Tibial artery (tissue), 4 donors: ENCODE measurements around the gene THAP12.

Experiments
- DNase-seq, 2 donors: peaks; one replicate each; pipeline ENCODE4 v3.0.0-alpha.2; 2019
- H3K27ac ChIP-seq, 2 donors: fragments of 200-600 bp; sonication (generic) in 1 of 2; 1 replicate in 1 of 2; 2 replicates in 1 of 2; pipeline ENCODE4 v1.5.1; 2018 to 2019; ENCODE audit warnings: mild to moderate bottlenecking in 1 of 2
- H3K27me3 ChIP-seq, 2 donors: fragments of 200-600 bp; sonication (generic) in 1 of 2; one replicate each; pipeline versions ENCODE4 v1.5.1 to v1.6.0; 2016 to 2019
- H3K36me3 ChIP-seq, 3 donors: fragments of 200-600 bp; sonication (generic) in 2 of 3; one replicate each; pipeline ENCODE4 v1.5.1; 2016 to 2019; ENCODE audit warnings: mild to moderate bottlenecking in 2 of 3
- H3K4me1 ChIP-seq, 4 donors: fragments of 200-600 bp; sonication (generic) in 2 of 4; 1 replicate in 3 of 4; 2 replicates in 1 of 4; pipeline ENCODE4 v1.5.1; 2016 to 2019
- H3K4me3 ChIP-seq, 2 donors: fragments of 200-600 bp; sonication (generic) in 1 of 2; 1 replicate in 1 of 2; 2 replicates in 1 of 2; pipeline ENCODE4 v1.5.1; 2018 to 2019; ENCODE audit warnings: mild to moderate bottlenecking in 2 of 2
- H3K9me3 ChIP-seq, 3 donors: fragments of 200-600 bp; sonication (generic) in 1 of 3; one replicate each; pipeline ENCODE4 v1.5.1; 2016 to 2019
- CTCF ChIP-seq, 2 experiments: fragments of 200-600 bp in 1 of 2; fragments of 450-650 bp in 1 of 2; IDR thresholded peaks; one replicate each; pipeline ENCODE4 v1.5.1; 2017 to 2019; ENCODE audit warnings: antibody characterized with exemption in 2 of 2, mild to moderate bottlenecking in 1 of 2, moderate library complexity in 1 of 2
- intact Hi-C: fragments of 100-400 bp; cut with DNase I; formaldehyde crosslinking; loops from one replicate; pipeline ENCODE4 v1.15.0; 2023; ENCODE audit warnings: low total_unique reads

The THAP12 gene

GRCh38 chr11:76397383-76397782, 16.5 kb upstream of the THAP12 start:
- Histone ChIP-seq H3K4me1 (no peaks in the 10 kb centered on the region), H3K36me3 (no peaks in the 10 kb centered on the region), H3K9me3 (no peaks in the 10 kb centered on the region), H3K27me3 (no peaks in the 10 kb centered on the region), H3K4me3 (no peak overlapping the region), H3K27ac (no peak overlapping the region)
- TF ChIP-seq CTCF (IDR thresholded peaks at IDR 0.05), result no peak
- DNase-seq, result no peak
- intact Hi-C loops, result no loop called here

- DNase-seq, result no peak
- H3K4me3 ChIP-seq, result no peak overlapping the region
- no peaks in the 10 kb centered on the region for H3K9me3 ChIP-seq
- H3K4me1 ChIP-seq, result no peaks in the 10 kb centered on the region
- H3K36me3 ChIP-seq, result no peaks in the 10 kb centered on the region
- H3K27ac ChIP-seq, result no peak overlapping the region
- no peaks in the 10 kb centered on the region for H3K27me3 ChIP-seq
- intact Hi-C loops, result no loop called here
- TF ChIP-seq CTCF (IDR thresholded peaks at IDR 0.05), result no peak
Observed at GRCh38 chr11:76395296-76395695, 14.4 kb upstream of the THAP12 start.

- intact Hi-C loops, result no loop called here
- Histone ChIP-seq H3K36me3 (no peaks in the 10 kb centered on the region), H3K9me3 (no peaks in the 10 kb centered on the region), H3K4me1 (no peaks in the 10 kb centered on the region), H3K27me3 (no peaks in the 10 kb centered on the region), H3K27ac (no peak overlapping the region), H3K4me3 (no peak overlapping the region)
- no peak for TF ChIP-seq CTCF (IDR thresholded peaks at IDR 0.05)
- DNase-seq, result no peak
Observed at GRCh38 chr11:76394411-76394810, 13.5 kb upstream of the THAP12 start.

- H3K27me3 ChIP-seq, result no peaks in the 10 kb centered on the region
- H3K36me3 ChIP-seq, result no peaks in the 10 kb centered on the region
- intact Hi-C loops, result no loop called here
- H3K9me3 ChIP-seq, result no peaks in the 10 kb centered on the region
- no peak for DNase-seq
- H3K4me3 ChIP-seq, result no peak overlapping the region
- no peak for TF ChIP-seq CTCF (IDR thresholded peaks at IDR 0.05)
- no peak overlapping the region for H3K27ac ChIP-seq
- no peaks in the 10 kb centered on the region for H3K4me1 ChIP-seq
Observed at GRCh38 chr11:76392870-76393269, 11.9 kb upstream of the THAP12 start.

- Histone ChIP-seq H3K4me3 (no peak overlapping the region), H3K4me1 (no peaks in the 10 kb centered on the region), H3K36me3 (no peaks in the 10 kb centered on the region), H3K27ac (no peak overlapping the region), H3K27me3 (no peaks in the 10 kb centered on the region), H3K9me3 (no peaks in the 10 kb centered on the region)
- no peak for DNase-seq
- intact Hi-C loops, result no loop called here
- TF ChIP-seq CTCF (IDR thresholded peaks at IDR 0.05), result no peak
Observed at GRCh38 chr11:76391811-76392475, 11.0 kb upstream of the THAP12 start.

GRCh38 chr11:76391021-76391420, 10.1 kb upstream of the THAP12 start:
- no peak overlapping the region for H3K27ac ChIP-seq

More at GRCh38 chr11:76391021-76391420, 10.1 kb upstream of the THAP12 start:
- Histone ChIP-seq H3K36me3 (no peaks in the 10 kb centered on the region), H3K4me3 (no peak overlapping the region), H3K4me1 (no peaks in the 10 kb centered on the region), H3K9me3 (no peaks in the 10 kb centered on the region), H3K27me3 (no peaks in the 10 kb centered on the region)
- intact Hi-C loops, result no loop called here
- DNase-seq, result no peak
- no peak for TF ChIP-seq CTCF (IDR thresholded peaks at IDR 0.05)
